ENCODE measurements around the gene CA4.

The CA4 gene

GRCh38 chr17:60188759-60189158, 39.0 kb downstream of the CA4 start:
- no peak for TF ChIP-seq GATA3 (IDR thresholded peaks at IDR 0.05; ENCODE audit: low read depth, low read length)
- no peak for TF ChIP-seq GATA2 (IDR thresholded peaks at IDR 0.05; ENCODE audit: low read depth, low read length)

- peak; percentile 76 for TF ChIP-seq GATA3 (IDR thresholded peaks at IDR 0.05; ENCODE audit: low read depth, low read length)
- 0 out of 2 replicates have a peak, but pooled peaks have one; percentile 8 for TF ChIP-seq GATA2 (IDR thresholded peaks at IDR 0.05; ENCODE audit: low read depth, low read length)
These were observed 43.3 kb downstream of the CA4 start for GRCh38 chr17:60193032-60193431.

GRCh38 chr17:60193482-60193881, 43.7 kb downstream of the CA4 start:
- TF ChIP-seq GATA3 (IDR thresholded peaks at IDR 0.05; ENCODE audit: low read depth, low read length) (no peak), GATA2 (IDR thresholded peaks at IDR 0.05; ENCODE audit: low read depth, low read length) (no peak)

All from SH-SY5Y (cell line).